Measurements from ENCODE around the gene CH25H. TPM values are rescaled to one million over a fixed set of nuclear protein-coding genes. Genes with fewer than 3 reads are reported as not detected.

CH25H gene
- total RNA-seq, 1 experiment from 2014 or later = 1.0 TPM

DNA sequence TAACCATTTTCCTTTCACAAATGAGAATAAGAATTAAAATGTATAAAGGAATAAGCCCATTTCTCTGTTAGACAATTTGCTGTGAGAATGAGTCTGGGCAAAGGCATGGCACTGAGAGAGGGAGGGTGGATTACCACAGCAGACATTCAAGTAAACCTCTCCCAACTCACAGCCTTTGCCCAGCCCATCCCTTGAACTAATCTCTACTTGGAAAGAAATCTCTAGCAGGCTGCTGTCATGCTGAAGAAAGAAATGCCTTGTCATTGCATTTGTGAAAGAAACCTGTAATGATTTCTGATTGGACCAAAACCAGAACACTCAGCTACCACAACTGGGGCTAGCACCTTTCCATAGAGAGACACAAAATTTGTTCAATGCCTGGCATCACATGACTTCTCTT, 39.2 kb downstream of the CH25H start:
- H3T11ph ChIP-seq (ENCODE audit: low read length) = no peak overlapping the region
- no peak overlapping the region for H2AFZ ChIP-seq (ENCODE audit: low read length)

More for the DNA sequence above, 39.2 kb downstream of the CH25H start:
- Histone ChIP-seq H3K27ac (ENCODE audit: insufficient read length, low read depth, low read length) (no peak overlapping the region), H2BK120ac (ENCODE audit: low read depth, low read length, poor library complexity, severe bottlenecking) (no peak overlapping the region), H4K5ac (ENCODE audit: insufficient read length, low read depth, low read length) (no peak overlapping the region), H3K79me1 (ENCODE audit: insufficient read depth, low read depth, low read length, poor library complexity, severe bottlenecking) (no peaks in the 10 kb centered on the region), H2BK12ac (ENCODE audit: insufficient read length, low read depth, low read length) (no peak overlapping the region), H3K4ac (ENCODE audit: low read depth, low read length) (no peak overlapping the region), H4K91ac (ENCODE audit: insufficient read length, low read depth, low read length) (no peak overlapping the region), H3K56ac (ENCODE audit: insufficient read length, low read depth, low read length) (no peak overlapping the region), H3K23me2 (ENCODE audit: insufficient read length, low read depth, low read length, poor library complexity, severe bottlenecking) (no peaks in the 10 kb centered on the region), H3K9ac (ENCODE audit: extremely low read depth, insufficient read length, low read length) (no peak overlapping the region), H2AK5ac (ENCODE audit: insufficient read length, low read length) (no peak overlapping the region), H3K18ac (ENCODE audit: insufficient read length, low read depth, low read length) (no peak overlapping the region), H4K20me1 (ENCODE audit: control insufficient read depth, insufficient read depth, insufficient read length) (no peaks in the 10 kb centered on the region), H3K79me2 (ENCODE audit: insufficient read depth, low read length) (no peaks in the 10 kb centered on the region), H3K23ac (ENCODE audit: insufficient read length, low read depth, low read length) (no peak overlapping the region), H3K9me3 (ENCODE audit: control insufficient read depth, low read depth, low read length) (no peaks in the 10 kb centered on the region), H2BK20ac (ENCODE audit: low read depth, low read length, poor library complexity, severe bottlenecking) (no peak overlapping the region), H3K4me2 (ENCODE audit: insufficient read depth, insufficient read length, low read length) (no peak overlapping the region), H3K27me3 (ENCODE audit: insufficient read depth, low read length) (no peaks in the 10 kb centered on the region), H2BK15ac (ENCODE audit: low read depth, low read length) (no peak overlapping the region), H2BK5ac (ENCODE audit: insufficient read length, low read length) (no peak overlapping the region), H3K14ac (ENCODE audit: insufficient read depth, low read length) (no peak overlapping the region), H3K4me1 (ENCODE audit: insufficient read depth, low read length) (peaks cover 2% of the 10 kb centered on the region; the same call in 1 of the 2 replicates), H4K8ac (replicated peaks; ENCODE audit: insufficient read length, low read depth, low read length) (no peak overlapping the region)
- TF ChIP-seq, protein P1, sequence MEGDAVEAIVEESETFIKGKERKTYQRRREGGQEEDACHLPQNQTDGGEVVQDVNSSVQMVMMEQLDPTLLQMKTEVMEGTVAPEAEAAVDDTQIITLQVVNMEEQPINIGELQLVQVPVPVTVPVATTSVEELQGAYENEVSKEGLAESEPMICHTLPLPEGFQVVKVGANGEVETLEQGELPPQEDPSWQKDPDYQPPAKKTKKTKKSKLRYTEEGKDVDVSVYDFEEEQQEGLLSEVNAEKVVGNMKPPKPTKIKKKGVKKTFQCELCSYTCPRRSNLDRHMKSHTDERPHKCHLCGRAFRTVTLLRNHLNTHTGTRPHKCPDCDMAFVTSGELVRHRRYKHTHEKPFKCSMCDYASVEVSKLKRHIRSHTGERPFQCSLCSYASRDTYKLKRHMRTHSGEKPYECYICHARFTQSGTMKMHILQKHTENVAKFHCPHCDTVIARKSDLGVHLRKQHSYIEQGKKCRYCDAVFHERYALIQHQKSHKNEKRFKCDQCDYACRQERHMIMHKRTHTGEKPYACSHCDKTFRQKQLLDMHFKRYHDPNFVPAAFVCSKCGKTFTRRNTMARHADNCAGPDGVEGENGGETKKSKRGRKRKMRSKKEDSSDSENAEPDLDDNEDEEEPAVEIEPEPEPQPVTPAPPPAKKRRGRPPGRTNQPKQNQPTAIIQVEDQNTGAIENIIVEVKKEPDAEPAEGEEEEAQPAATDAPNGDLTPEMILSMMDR (conservative IDR thresholded peaks at IDR 0.05) = no peak
- Mint-ChIP-seq H3K4me1 (peaks cover 17% of the 10 kb centered on the region in 2 experiments), H3K9me3 (no peaks in the 10 kb centered on the region), H3K27ac (no peak overlapping the region), H3K4me3 (no peak overlapping the region), H3K36me3 (ENCODE audit: insufficient read depth in 1 of 3, low read depth in 3 of 3) (no peaks in the 10 kb centered on the region), H3K27me3 (ENCODE audit: low read depth) (no peaks in the 10 kb centered on the region; the same call in 1 of the 2 replicates)
- no peak for DNase-seq

Data from H9 (cell line).